NT2/D1 (cell line): ENCODE data around the gene TMEM270.
"Not testable (repeated sequence)": the region's sequence is repeated elsewhere in the genome, so short reads cannot be mapped to it uniquely, and the experiment has no call there.

Experiments
- DNase-seq: peaks from one replicate; pipeline ENCODE4 v3.0.0-alpha.2; 2011; ENCODE audit warnings: low read depth, low spot score
- H3K27me3 ChIP-seq: 2 replicates; pipeline ENCODE4 v1.6.0; 2011; ENCODE audit warnings: mild to moderate bottlenecking; ENCODE audit not compliant: insufficient read length, insufficient read depth
- H3K36me3 ChIP-seq: 2 replicates; pipeline ENCODE4 v1.6.1; 2011; ENCODE audit warnings: mild to moderate bottlenecking, low read length, mixed read lengths; ENCODE audit not compliant: insufficient read depth, insufficient read length
- H3K4me1 ChIP-seq: 2 replicates; pipeline ENCODE4 v1.5.1; 2011; ENCODE audit not compliant: insufficient read depth, insufficient read length
- H3K4me3 ChIP-seq: 2 replicates; pipeline ENCODE4 v1.5.1; 2011; ENCODE audit warnings: low read depth; ENCODE audit not compliant: insufficient read length
- H3K9ac ChIP-seq: 2 replicates; pipeline ENCODE4 v1.6.0; 2011; ENCODE audit warnings: low read depth; ENCODE audit not compliant: insufficient read length
- H3K9me3 ChIP-seq: 2 replicates; pipeline ENCODE4 v1.5.1; 2011; ENCODE audit warnings: mild to moderate bottlenecking, low read length; ENCODE audit not compliant: insufficient read depth
- SUZ12 ChIP-seq: IDR thresholded peaks from 2 replicates; pipeline ENCODE4 v1.6.1; 2011; ENCODE audit not compliant: insufficient read length, insufficient read depth; ENCODE audit errors: extremely low read depth
- YY1 ChIP-seq: IDR thresholded peaks from 2 replicates; pipeline ENCODE4 v1.6.1; 2011; ENCODE audit not compliant: insufficient read length, insufficient read depth
- ZNF274 ChIP-seq: IDR thresholded peaks from 2 replicates; pipeline ENCODE4 v1.6.1; 2011; ENCODE audit warnings: mild to moderate bottlenecking, low read depth, low read length

Gene TMEM270

GRCh38 chr7:73832806-73833205, 28.2 kb upstream of the TMEM270 start:
- no peaks in the 10 kb centered on the region for H3K36me3 ChIP-seq
- no peak for DNase-seq
- peaks cover 19% of the 10 kb centered on the region for H3K4me1 ChIP-seq
- no peaks in the 10 kb centered on the region; the same call in 1 of the 2 replicates for H3K9me3 ChIP-seq
- no peak for TF ChIP-seq ZNF274
- no peak overlapping the region for H3K4me3 ChIP-seq
- H3K9ac ChIP-seq = peak overlapping the region; percentile 42
- H3K27me3 ChIP-seq = no peaks in the 10 kb centered on the region

- no peak for DNase-seq
- TF ChIP-seq SUZ12 (no peak), ZNF274 (no peak), YY1 (no peak)
- no peaks in the 10 kb centered on the region for H3K27me3 ChIP-seq
- H3K36me3 ChIP-seq = no peaks in the 10 kb centered on the region
- H3K4me3 ChIP-seq = no peak overlapping the region
- no peaks in the 10 kb centered on the region; the same call in 1 of the 2 replicates for H3K9me3 ChIP-seq
- no peak overlapping the region for H3K9ac ChIP-seq
- H3K4me1 ChIP-seq = peaks cover 19% of the 10 kb centered on the region
These were observed 27.6 kb upstream of the TMEM270 start for GRCh38 chr7:73833251-73833919.

- no peak for DNase-seq
- no peaks in the 10 kb centered on the region for H3K27me3 ChIP-seq
- no peak overlapping the region for H3K9ac ChIP-seq
- H3K36me3 ChIP-seq = no peaks in the 10 kb centered on the region
- TF ChIP-seq YY1 (no peak), SUZ12 (no peak), ZNF274 (no peak)
- peaks cover 19% of the 10 kb centered on the region for H3K4me1 ChIP-seq
- H3K9me3 ChIP-seq = no peaks in the 10 kb centered on the region; the same call in 1 of the 2 replicates
- no peak overlapping the region for H3K4me3 ChIP-seq
These were observed 26.2 kb upstream of the TMEM270 start for GRCh38 chr7:73834626-73835191.

GRCh38 chr7:73837167-73837566, 23.8 kb upstream of the TMEM270 start:
- not testable (repeated sequence) for H3K4me3 ChIP-seq, H3K4me1 ChIP-seq, H3K9ac ChIP-seq, H3K36me3 ChIP-seq, DNase-seq, H3K27me3 ChIP-seq, H3K9me3 ChIP-seq

GRCh38 chr7:73838642-73839041, 22.3 kb upstream of the TMEM270 start:
- H3K27me3 ChIP-seq = no peaks in the 10 kb centered on the region
- no peak overlapping the region for H3K9ac ChIP-seq
- no peak for DNase-seq
- H3K4me1 ChIP-seq = peaks cover 2% of the 10 kb centered on the region
- TF ChIP-seq ZNF274 = no peak
- TF ChIP-seq SUZ12 = no peak
- no peak for TF ChIP-seq YY1
- H3K36me3 ChIP-seq = no peaks in the 10 kb centered on the region
- no peak overlapping the region for H3K4me3 ChIP-seq
- H3K9me3 ChIP-seq = no peaks in the 10 kb centered on the region; the same call in 1 of the 2 replicates

- Histone ChIP-seq H3K27me3 (no peaks in the 10 kb centered on the region), H3K4me1 (peaks cover 2% of the 10 kb centered on the region), H3K4me3 (no peak overlapping the region), H3K9me3 (no peaks in the 10 kb centered on the region; the same call in 1 of the 2 replicates), H3K36me3 (no peaks in the 10 kb centered on the region), H3K9ac (no peak overlapping the region)
- no peak for DNase-seq
- no peak for TF ChIP-seq SUZ12
- TF ChIP-seq YY1 = no peak
- TF ChIP-seq ZNF274 = no peak
These were observed 21.7 kb upstream of the TMEM270 start for GRCh38 chr7:73839290-73839689.

- H3K9me3 ChIP-seq = no peaks in the 10 kb centered on the region
- TF ChIP-seq ZNF274 (no peak), YY1 (no peak), SUZ12 (no peak)
- DNase-seq = no peak
- no peaks in the 10 kb centered on the region for H3K27me3 ChIP-seq
- H3K4me3 ChIP-seq = no peak overlapping the region
- no peaks in the 10 kb centered on the region for H3K36me3 ChIP-seq
- H3K4me1 ChIP-seq = peaks cover 2% of the 10 kb centered on the region
- no peak overlapping the region for H3K9ac ChIP-seq
These were observed 20.9 kb upstream of the TMEM270 start for GRCh38 chr7:73839743-73840714.
